Sigmoid colon (tissue), 7 donors: ENCODE measurements around the gene INTS6. TPM values are rescaled to one million over a fixed set of nuclear protein-coding genes. Genes with fewer than 3 reads are reported as not detected.

ENCODE experiments used
- DNase-seq: peaks from one replicate; pipeline ENCODE4 v3.0.0-alpha.2; 2019
- H3K27ac ChIP-seq, 4 donors: fragments of 200-600 bp; sonication (generic); one replicate each; pipeline ENCODE4 v1.5.1; 2016 to 2019; ENCODE audit warnings: mild to moderate bottlenecking in 1 of 4
- H3K27me3 ChIP-seq, 3 donors: fragments of 200-600 bp; sonication (generic); one replicate each; pipeline ENCODE4 v1.5.1; 2019; ENCODE audit warnings: mild to moderate bottlenecking in 1 of 3
- H3K36me3 ChIP-seq, 4 donors: fragments of 200-600 bp; sonication (generic); one replicate each; pipeline ENCODE4 v1.5.1; 2016 to 2019
- H3K4me1 ChIP-seq, 4 donors: fragments of 200-600 bp; sonication (generic); one replicate each; pipeline ENCODE4 v1.5.1; 2017 to 2019
- H3K4me3 ChIP-seq, 4 donors: fragments of 200-600 bp; sonication (generic); one replicate each; pipeline ENCODE4 v1.5.1; 2017 to 2019; ENCODE audit warnings: mild to moderate bottlenecking in 2 of 4, moderate library complexity in 1 of 4
- H3K9me3 ChIP-seq, 4 donors: fragments of 200-600 bp in 3 of 4; sonication (generic) in 3 of 4; one replicate each; pipeline versions ENCODE4 v1.5.1 to v1.6.1; 2013 to 2019
- EP300 ChIP-seq, 4 donors: sonication (generic); formaldehyde crosslinking; IDR thresholded peaks; one replicate each; pipeline ENCODE4 v1.6.1; 2017; ENCODE audit warnings: antibody characterized with exemption in 4 of 4
- POLR2A ChIP-seq, 2 donors: fragments of 450-650 bp; IDR thresholded peaks; one replicate each; pipeline ENCODE4 v1.6.1; 2016; ENCODE audit warnings: antibody characterized with exemption in 2 of 2, mild to moderate bottlenecking in 2 of 2, moderate library complexity in 2 of 2
- POLR2AphosphoS5 ChIP-seq, 4 donors: sonication (generic); formaldehyde crosslinking; IDR thresholded peaks; one replicate each; pipeline ENCODE4 v1.6.1; 2017; ENCODE audit warnings: antibody characterized with exemption in 4 of 4
- WGBS, 2 donors: extraction: QIAGEN DNeasy Blood & Tissue Kit; methylation state at CpG; one replicate each; pipeline ENCODE4 v1.1.7; 2013; 5-methylcytosine and 5-hydroxymethylcytosine counted together
- intact Hi-C: fragments of 100-400 bp; cut with DNase I; formaldehyde crosslinking; loops from one replicate; pipeline ENCODE4 v1.15.1; 2023
- polyA plus RNA-seq, 3 donors: library from polyadenylated mRNA; stranded (reverse); fragments of 200-250 nt; gene quantifications; one replicate each; pipeline ENCODE4 v1.2.3, GENCODE V29; 2013
- total RNA-seq, 4 donors: library from RNA; depleted of rRNA; stranded (reverse); fragments of >200 nt; gene quantifications; one replicate each; pipeline ENCODE4 v1.1.0, GENCODE V29; 2016
- TF ChIP-seq, protein P1 (sequence below), 4 experiments: fragments of 450-650 bp in 3 of 4; fragments of 200-600 bp in 1 of 4; IDR thresholded peaks; one replicate each; pipeline ENCODE4 v1.5.1; 2016 to 2019; ENCODE audit warnings: antibody characterized with exemption in 4 of 4, mild to moderate bottlenecking in 3 of 4, moderate library complexity in 2 of 4
- donor health status: healthy with polysubstance abuse.
- donor health status: Bipolar disorder and iron deficiency.
- donor health status: healthy.

The INTS6 gene
- total and polyA plus RNA-seq, 7 donors: 6.7 to 43.3 (median 30.0) TPM

DNA sequence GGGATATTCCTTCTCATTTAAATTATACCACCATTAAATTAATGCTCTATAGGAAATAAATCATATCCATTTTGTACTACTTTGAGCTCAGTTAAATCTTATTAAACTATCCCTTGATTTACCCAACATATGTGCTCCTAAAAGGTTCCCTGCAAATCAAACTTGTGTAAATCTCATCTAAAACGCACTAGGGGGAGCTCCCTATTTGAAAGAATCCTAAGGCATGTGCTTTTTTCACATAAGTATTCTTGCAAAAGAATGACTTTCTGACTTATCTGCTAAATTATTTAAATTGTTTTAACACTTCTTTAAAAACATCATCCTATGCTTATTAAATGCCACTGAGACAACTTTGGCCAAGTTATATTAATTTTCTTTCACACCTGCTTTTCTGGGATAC, 7.9 kb downstream of the INTS6 start:
- Histone ChIP-seq H3K36me3 (peaks cover 0 to 13% (median under 1%) of the 10 kb centered on the region in 4 donors), H3K4me3 (no peak overlapping the region), H3K27me3 (no peaks in the 10 kb centered on the region), H3K27ac (no peak overlapping the region), H3K9me3 (no peaks in the 10 kb centered on the region), H3K4me1 (peaks cover 0 to 11% (median 4%) of the 10 kb centered on the region in 4 donors)
- TF ChIP-seq, protein P1, sequence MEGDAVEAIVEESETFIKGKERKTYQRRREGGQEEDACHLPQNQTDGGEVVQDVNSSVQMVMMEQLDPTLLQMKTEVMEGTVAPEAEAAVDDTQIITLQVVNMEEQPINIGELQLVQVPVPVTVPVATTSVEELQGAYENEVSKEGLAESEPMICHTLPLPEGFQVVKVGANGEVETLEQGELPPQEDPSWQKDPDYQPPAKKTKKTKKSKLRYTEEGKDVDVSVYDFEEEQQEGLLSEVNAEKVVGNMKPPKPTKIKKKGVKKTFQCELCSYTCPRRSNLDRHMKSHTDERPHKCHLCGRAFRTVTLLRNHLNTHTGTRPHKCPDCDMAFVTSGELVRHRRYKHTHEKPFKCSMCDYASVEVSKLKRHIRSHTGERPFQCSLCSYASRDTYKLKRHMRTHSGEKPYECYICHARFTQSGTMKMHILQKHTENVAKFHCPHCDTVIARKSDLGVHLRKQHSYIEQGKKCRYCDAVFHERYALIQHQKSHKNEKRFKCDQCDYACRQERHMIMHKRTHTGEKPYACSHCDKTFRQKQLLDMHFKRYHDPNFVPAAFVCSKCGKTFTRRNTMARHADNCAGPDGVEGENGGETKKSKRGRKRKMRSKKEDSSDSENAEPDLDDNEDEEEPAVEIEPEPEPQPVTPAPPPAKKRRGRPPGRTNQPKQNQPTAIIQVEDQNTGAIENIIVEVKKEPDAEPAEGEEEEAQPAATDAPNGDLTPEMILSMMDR (IDR thresholded peaks at IDR 0.05): peak in 1 of 4 experiments; percentile 11
- TF ChIP-seq POLR2AphosphoS5 (IDR thresholded peaks at IDR 0.05): no peak
- WGBS, 2 donors: 60 to 67% methylated on average over 1 of the region's 1 CpG
- intact Hi-C loops: no loop called here
- no peak for DNase-seq

DNA sequence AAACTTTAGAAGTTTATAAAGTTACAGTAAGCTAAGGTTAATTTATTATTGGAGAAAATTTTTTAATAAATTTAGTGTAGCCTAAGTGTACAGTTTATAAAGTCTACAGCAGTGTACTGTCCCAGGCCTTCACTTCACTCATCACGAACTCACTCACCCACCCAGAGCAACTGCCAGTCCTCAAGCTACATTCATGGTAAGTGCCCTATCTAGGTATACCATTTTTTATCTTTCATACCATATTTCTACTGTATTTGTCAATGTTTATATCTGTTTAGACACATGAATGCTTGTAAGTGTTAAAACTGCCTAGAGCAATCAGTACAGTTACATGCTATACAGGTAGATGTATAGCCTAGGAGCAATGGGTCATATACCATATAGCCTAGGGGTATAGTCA, 12.5 kb downstream of the INTS6 start:
- DNase-seq: no peak
- no peak for TF ChIP-seq EP300 (IDR thresholded peaks at IDR 0.05)
- TF ChIP-seq, protein P1 (IDR thresholded peaks at IDR 0.05): no peak
- Histone ChIP-seq H3K9me3 (no peaks in the 10 kb centered on the region), H3K27me3 (no peaks in the 10 kb centered on the region), H3K4me3 (no peak overlapping the region), H3K27ac (no peak overlapping the region), H3K36me3 (no peaks in the 10 kb centered on the region), H3K4me1 (no peaks in the 10 kb centered on the region)
- 91 to 93% methylated on average over 1 of the region's 1 CpG for WGBS, 2 donors
- intact Hi-C loops: no loop called here

DNA sequence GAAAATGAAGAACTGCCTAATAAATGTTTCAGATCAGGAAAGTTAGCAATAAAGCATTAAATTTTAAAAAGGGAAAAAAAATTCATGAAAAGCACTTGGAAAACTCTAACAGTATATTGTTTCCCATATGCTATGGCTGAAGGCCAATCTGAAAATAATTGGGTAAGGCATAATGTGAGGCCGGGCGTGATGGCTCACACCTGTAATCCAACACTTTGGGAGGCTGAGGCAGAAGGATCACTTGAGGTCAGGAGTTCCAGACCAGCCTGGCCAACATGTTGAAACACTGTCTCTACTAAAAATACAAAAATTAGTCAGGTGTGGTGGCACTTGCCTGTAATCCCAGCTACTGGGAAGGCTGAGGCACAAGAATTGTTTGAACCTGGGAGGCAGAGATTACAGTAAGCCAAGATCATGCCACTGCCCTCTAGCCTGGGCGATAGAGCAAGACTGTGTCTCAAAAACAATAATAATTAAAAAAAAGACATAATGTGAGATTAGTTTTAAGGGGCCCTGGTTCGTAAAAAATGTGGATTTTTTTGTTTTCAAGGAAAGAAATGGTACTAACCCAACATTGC, 15.2 kb downstream of the INTS6 start:
- WGBS, 2 donors: 94% methylated on average over 4 of the region's 4 CpGs
- intact Hi-C loops: no loop called here
- Histone ChIP-seq H3K9me3 (no peaks in the 10 kb centered on the region), H3K27ac (no peak overlapping the region), H3K4me1 (no peaks in the 10 kb centered on the region), H3K4me3 (no peak overlapping the region), H3K36me3 (no peaks in the 10 kb centered on the region), H3K27me3 (no peaks in the 10 kb centered on the region)
- TF ChIP-seq POLR2AphosphoS5 (IDR thresholded peaks at IDR 0.05): no peak
- no peak for TF ChIP-seq EP300 (IDR thresholded peaks at IDR 0.05)
- TF ChIP-seq POLR2A (IDR thresholded peaks at IDR 0.05): no peak
- TF ChIP-seq, protein P1 (IDR thresholded peaks at IDR 0.05): no peak
- no peak for DNase-seq

DNA sequence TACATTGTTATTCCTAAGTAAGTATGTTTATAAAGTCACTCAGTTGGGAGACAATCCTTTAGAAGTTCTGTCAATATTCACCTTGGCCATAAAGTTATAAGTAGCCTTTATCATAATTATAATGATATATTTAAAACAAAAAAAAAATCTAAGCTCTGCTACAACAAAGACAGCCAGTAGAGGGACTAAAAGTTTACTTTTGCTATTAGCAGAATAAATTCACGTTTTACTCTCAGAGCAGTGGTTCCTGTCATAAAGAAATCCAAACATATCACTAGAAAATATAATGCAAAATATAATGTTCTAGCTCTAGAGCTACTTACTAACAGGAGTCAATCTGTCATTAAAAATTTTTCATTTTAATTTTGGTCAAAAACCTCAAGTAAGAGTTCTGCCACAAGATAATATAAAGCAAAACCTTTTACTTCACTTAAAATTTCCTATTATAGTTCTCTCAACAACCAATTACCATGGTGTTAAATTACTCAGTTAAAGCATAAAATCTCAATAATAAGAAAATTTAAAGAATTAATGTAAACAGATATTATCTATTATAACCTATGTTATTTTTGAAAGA, 17.7 kb downstream of the INTS6 start:
- Histone ChIP-seq H3K4me1 (no peaks in the 10 kb centered on the region), H3K27me3 (no peaks in the 10 kb centered on the region), H3K9me3 (no peaks in the 10 kb centered on the region), H3K27ac (no peak overlapping the region), H3K4me3 (no peak overlapping the region), H3K36me3 (peaks cover 0 to 4% (median 0%) of the 10 kb centered on the region in 4 donors)
- no peak for TF ChIP-seq EP300 (IDR thresholded peaks at IDR 0.05)
- TF ChIP-seq, protein P1 (IDR thresholded peaks at IDR 0.05): peak in 2 of 4 experiments; percentile 27 to 52
- TF ChIP-seq POLR2A (IDR thresholded peaks at IDR 0.05): no peak
- no peak for TF ChIP-seq POLR2AphosphoS5 (IDR thresholded peaks at IDR 0.05)
- intact Hi-C loops: no loop called here
- 1 to 9% methylated on average over 1 of the region's 1 CpG for WGBS, 2 donors
- no peak for DNase-seq

DNA sequence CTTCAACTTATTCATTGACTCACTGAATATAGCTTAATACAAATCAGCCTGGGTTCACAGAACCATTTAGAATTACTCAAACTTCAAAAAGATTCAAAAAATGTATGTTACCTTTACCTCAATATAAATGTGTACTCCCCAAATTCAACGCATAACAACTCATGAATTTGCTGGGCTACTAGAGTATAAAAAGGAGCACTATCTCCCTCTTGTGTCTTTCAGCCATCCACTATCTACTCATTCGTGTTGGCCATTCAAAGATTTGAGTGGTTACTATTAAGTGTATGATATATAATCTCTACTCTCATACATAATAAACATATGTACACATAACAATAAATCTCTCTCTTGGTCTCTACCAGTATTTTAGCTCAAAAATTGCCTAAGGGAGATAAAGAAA, 20.3 kb downstream of the INTS6 start:
- Histone ChIP-seq H3K4me1 (no peaks in the 10 kb centered on the region), H3K27ac (no peak overlapping the region), H3K27me3 (no peaks in the 10 kb centered on the region), H3K36me3 (peaks cover 0 to 21% (median 0%) of the 10 kb centered on the region in 4 donors), H3K4me3 (no peak overlapping the region), H3K9me3 (no peaks in the 10 kb centered on the region)
- DNase-seq: no peak
- intact Hi-C loops: no loop called here
- TF ChIP-seq EP300 (IDR thresholded peaks at IDR 0.05) (no peak), POLR2AphosphoS5 (IDR thresholded peaks at IDR 0.05) (no peak), POLR2A (IDR thresholded peaks at IDR 0.05) (no peak)
- TF ChIP-seq, protein P1 (IDR thresholded peaks at IDR 0.05): no peak
- WGBS, 2 donors: 77 to 78% methylated on average over 2 of the region's 2 CpGs
